Left lobe of liver (tissue), 2 donors: Measurements from ENCODE around the gene ARL8B. TPM values are rescaled to one million over a fixed set of nuclear protein-coding genes. Genes with fewer than 3 reads are reported as not detected.

Source experiments
- ATAC-seq: fragments of 200-7000 bp; cut with Tn5 transposase; one replicate; pipeline ENCODE4 v1.9.1; 2020; ENCODE audit warnings: mild to moderate bottlenecking, moderate library complexity
- DNase-seq: peaks from one replicate; pipeline ENCODE4 v3.0.0-alpha.2; 2020; ENCODE audit warnings: low spot score
- total RNA-seq: library from RNA; stranded (reverse); gene quantifications from one replicate; pipeline ENCODE4 v1.2.1, GENCODE V29; 2021
- donor health status: DM: no; HTN: no; CAD: no; lungs with moderate emphysema.
- donor health status: DM: no; HTN: yes; CAD: no.

ARL8B gene
- total RNA-seq, 1 donor from 2014 or later: 22.2 TPM

GRCh38 chr3:5185093-5185673 is 63.1 kb downstream of the ARL8B start:
- ATAC-seq (no peak), DNase-seq (no peak)

- ATAC-seq (no peak), DNase-seq (no peak)
Measured at GRCh38 chr3:5186089-5186857, 64.2 kb downstream of the ARL8B start.

- ATAC-seq: no peak
Measured at GRCh38 chr3:5186858-5187155, 64.7 kb downstream of the ARL8B start.

GRCh38 chr3:5187156-5187919 is 65.2 kb downstream of the ARL8B start, which contains the start of gene EDEM1:
TSS of gene EDEM1 (plus strand) at chr3:5187707. CDS start at chr3:5187806, 99 bp downstream.
- ATAC-seq (peak; percentile 86), DNase-seq (peak; percentile 99)

More at GRCh38 chr3:5186858-5187155, 64.7 kb downstream of the ARL8B start:
- no peak for DNase-seq

- ATAC-seq: peak; percentile 24
- DNase-seq: peak; percentile 58
Measured at GRCh38 chr3:5187920-5188418, 65.9 kb downstream of the ARL8B start.

GRCh38 chr3:5188419-5189221 is 66.5 kb downstream of the ARL8B start:
- DNase-seq (peak; percentile 93), ATAC-seq (peak; percentile 64)

GRCh38 chr3:5190147-5190791 is 68.2 kb downstream of the ARL8B start:
- no peak for ATAC-seq

GRCh38 chr3:5191555-5192304 is 69.6 kb downstream of the ARL8B start:
- ATAC-seq (no peak), DNase-seq (no peak)

More at GRCh38 chr3:5190147-5190791, 68.2 kb downstream of the ARL8B start:
- DNase-seq: no peak

GRCh38 chr3:5192571-5193365 is 70.7 kb downstream of the ARL8B start:
- no peak for DNase-seq
- ATAC-seq: no peak

- no peak for DNase-seq
- ATAC-seq: no peak
Measured at GRCh38 chr3:5194341-5194740, 72.2 kb downstream of the ARL8B start.

- peak; percentile 6 for ATAC-seq
- DNase-seq: no peak
Measured at GRCh38 chr3:5194801-5195509, 72.9 kb downstream of the ARL8B start.

GRCh38 chr3:5195605-5196004 is 73.5 kb downstream of the ARL8B start:
- no peak for DNase-seq
- ATAC-seq: peak; percentile 25

- ATAC-seq (no peak), DNase-seq (no peak)
Measured at GRCh38 chr3:5197022-5197421, 74.9 kb downstream of the ARL8B start.

GRCh38 chr3:5197470-5198312 is 75.6 kb downstream of the ARL8B start:
- no peak for DNase-seq
- peak; percentile 60 for ATAC-seq

- DNase-seq (no peak), ATAC-seq (no peak)
Measured at GRCh38 chr3:5198313-5198677, 76.2 kb downstream of the ARL8B start.

- DNase-seq: no peak
- ATAC-seq: no peak
Measured at GRCh38 chr3:5198986-5199731, 77.1 kb downstream of the ARL8B start.

- DNase-seq (no peak), ATAC-seq (no peak)
Measured at GRCh38 chr3:5201536-5201935, 79.4 kb downstream of the ARL8B start.
